Bronchial epithelial cell (primary cell): ENCODE measurements around the gene CRCP. TPM values are rescaled to one million over a fixed set of nuclear protein-coding genes. Genes with fewer than 3 reads are reported as not detected.
"Not testable (repeated sequence)": the region's sequence is repeated elsewhere in the genome, so short reads cannot be mapped to it uniquely, and the experiment has no call there.

ENCODE experiments used
- DNase-seq: peaks from one replicate; pipeline ENCODE4 v3.0.0-alpha.2; 2010; ENCODE audit warnings: low read depth
- FAIRE-seq: peaks from 2 replicates; lab custom pipeline; 2011; peaks lifted over from hg19 to GRCh38; lab: Jason Lieb, UNC
- H3K27me3 ChIP-seq: 2 replicates; pipeline ENCODE4 v1.5.1; 2011; ENCODE audit warnings: low read length; ENCODE audit not compliant: control insufficient read depth, insufficient read depth
- H3K36me3 ChIP-seq: 2 replicates; pipeline ENCODE4 v1.5.1; 2011; ENCODE audit warnings: low read length; ENCODE audit not compliant: control insufficient read depth, insufficient read depth
- H3K4me3 ChIP-seq: 2 replicates; pipeline ENCODE4 v1.5.1; 2011; ENCODE audit warnings: mild to moderate bottlenecking, low read depth, low read length, control low read depth
- total RNA-seq: library from RNA; depleted of rRNA; stranded (reverse); fragments of >200 nt; gene quantifications from 2 replicates; pipeline ENCODE4 v1.2.1, GENCODE V29; 2014
- TF ChIP-seq, protein P1 (sequence below): IDR thresholded peaks from 2 replicates; pipeline ENCODE4 v1.5.1; 2011; ENCODE audit warnings: mild to moderate bottlenecking, moderate library complexity, low read length, control low read depth, inconsistent platforms; ENCODE audit not compliant: insufficient read depth, severe bottlenecking

CRCP gene
- total RNA-seq, 1 donor from 2014 or later, result 45.0 TPM

DNA sequence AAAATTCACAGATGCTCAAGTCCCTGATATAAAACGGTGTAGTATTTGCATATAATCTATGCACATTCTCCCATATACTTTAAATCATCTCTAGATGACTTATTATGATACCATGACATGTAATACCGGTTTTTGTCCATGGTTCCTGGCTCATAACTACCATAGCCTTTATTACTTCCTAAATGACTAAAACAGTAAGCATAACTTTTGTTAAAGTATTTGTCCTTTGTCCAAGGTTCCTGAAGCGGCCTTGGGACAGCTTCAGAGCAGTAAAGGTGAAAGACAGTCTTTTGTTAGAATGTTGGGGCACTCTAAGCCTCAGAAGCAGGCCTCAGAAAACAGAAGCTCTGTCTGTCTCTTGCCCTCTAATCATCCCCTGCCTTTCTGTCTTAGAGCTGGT is 4.0 kb downstream of the CRCP start:
- no peak for FAIRE-seq
- no peaks in the 10 kb centered on the region for H3K27me3 ChIP-seq
- TF ChIP-seq, protein P1, sequence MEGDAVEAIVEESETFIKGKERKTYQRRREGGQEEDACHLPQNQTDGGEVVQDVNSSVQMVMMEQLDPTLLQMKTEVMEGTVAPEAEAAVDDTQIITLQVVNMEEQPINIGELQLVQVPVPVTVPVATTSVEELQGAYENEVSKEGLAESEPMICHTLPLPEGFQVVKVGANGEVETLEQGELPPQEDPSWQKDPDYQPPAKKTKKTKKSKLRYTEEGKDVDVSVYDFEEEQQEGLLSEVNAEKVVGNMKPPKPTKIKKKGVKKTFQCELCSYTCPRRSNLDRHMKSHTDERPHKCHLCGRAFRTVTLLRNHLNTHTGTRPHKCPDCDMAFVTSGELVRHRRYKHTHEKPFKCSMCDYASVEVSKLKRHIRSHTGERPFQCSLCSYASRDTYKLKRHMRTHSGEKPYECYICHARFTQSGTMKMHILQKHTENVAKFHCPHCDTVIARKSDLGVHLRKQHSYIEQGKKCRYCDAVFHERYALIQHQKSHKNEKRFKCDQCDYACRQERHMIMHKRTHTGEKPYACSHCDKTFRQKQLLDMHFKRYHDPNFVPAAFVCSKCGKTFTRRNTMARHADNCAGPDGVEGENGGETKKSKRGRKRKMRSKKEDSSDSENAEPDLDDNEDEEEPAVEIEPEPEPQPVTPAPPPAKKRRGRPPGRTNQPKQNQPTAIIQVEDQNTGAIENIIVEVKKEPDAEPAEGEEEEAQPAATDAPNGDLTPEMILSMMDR, result no peak

DNA sequence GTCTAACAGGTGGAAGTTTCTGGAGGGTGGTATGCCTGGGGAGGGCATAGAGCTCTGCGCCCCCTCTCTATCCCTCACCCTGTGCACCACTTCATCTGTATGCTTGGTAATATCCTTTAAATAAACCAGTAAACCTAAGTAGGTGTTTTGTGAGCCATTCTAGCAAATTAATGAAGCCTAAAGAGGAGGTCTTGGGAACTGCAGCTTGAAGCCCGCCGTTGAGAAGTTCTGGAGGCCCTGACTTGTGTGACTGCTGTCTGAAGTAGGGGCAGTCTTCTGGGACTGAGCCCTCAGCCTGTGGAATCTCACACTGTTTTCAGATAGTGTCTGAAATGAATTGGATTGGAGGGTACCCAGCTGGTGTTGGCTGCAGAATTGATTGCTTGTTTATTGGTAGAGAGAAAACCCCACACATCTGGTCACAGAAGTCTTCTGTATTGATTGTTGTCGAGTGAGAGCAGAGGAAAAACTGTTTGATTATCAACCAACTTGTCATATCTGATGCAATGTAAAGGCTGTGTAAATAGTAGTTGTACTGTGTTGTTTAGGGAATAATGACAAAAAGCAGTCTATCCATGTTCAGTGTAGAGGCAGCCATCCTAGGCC is 4.7 kb downstream of the CRCP start:
- TF ChIP-seq, protein P1, result no peak
- peaks cover 2% of the 10 kb centered on the region for H3K36me3 ChIP-seq
- H3K27me3 ChIP-seq, result no peaks in the 10 kb centered on the region
- DNase-seq, result no peak
- FAIRE-seq, result no peak
- H3K4me3 ChIP-seq, result no peak overlapping the region

More for the DNA sequence above, 4.0 kb downstream of the CRCP start:
- peaks cover 2% of the 10 kb centered on the region for H3K36me3 ChIP-seq
- DNase-seq, result no peak
- no peak overlapping the region for H3K4me3 ChIP-seq

DNA sequence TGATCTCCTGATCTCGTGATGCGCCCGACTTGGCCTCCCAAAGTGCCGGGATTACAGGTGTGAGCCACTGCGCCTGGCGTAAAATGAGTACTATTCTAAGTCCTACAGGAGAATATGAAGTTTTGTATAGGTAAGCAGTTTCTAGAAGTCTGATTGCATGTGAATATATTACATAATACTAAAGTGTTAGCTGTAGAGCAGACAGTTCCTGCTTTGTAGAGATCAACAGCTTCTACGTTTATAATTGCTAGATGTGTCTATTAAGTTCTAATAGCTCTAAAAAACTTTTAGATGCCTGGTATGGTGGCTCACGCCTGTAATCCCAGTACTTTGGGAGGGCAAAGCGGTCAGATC is 8.5 kb downstream of the CRCP start:
- FAIRE-seq (no peak), DNase-seq (no peak)
- Histone ChIP-seq H3K4me3 (no peak overlapping the region), H3K27me3 (no peaks in the 10 kb centered on the region), H3K36me3 (peaks cover 2% of the 10 kb centered on the region)
- TF ChIP-seq, protein P1, result no peak

DNA sequence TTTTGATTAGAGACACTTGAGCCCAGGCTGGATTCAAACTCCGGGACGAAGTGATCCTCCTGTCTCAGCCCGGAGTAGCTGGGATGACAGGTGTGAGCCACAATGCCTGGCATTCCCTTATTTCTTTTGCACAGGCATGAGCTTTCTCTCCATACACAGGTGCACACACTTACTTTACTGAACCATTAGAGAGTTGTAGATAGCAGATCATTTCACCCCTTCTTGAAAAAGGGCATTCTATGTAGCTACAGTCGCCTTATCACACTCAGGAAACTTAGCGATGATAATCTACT is 9.9 kb downstream of the CRCP start:
- not testable (repeated sequence) for H3K36me3 ChIP-seq, H3K27me3 ChIP-seq, DNase-seq, FAIRE-seq, H3K4me3 ChIP-seq

DNA sequence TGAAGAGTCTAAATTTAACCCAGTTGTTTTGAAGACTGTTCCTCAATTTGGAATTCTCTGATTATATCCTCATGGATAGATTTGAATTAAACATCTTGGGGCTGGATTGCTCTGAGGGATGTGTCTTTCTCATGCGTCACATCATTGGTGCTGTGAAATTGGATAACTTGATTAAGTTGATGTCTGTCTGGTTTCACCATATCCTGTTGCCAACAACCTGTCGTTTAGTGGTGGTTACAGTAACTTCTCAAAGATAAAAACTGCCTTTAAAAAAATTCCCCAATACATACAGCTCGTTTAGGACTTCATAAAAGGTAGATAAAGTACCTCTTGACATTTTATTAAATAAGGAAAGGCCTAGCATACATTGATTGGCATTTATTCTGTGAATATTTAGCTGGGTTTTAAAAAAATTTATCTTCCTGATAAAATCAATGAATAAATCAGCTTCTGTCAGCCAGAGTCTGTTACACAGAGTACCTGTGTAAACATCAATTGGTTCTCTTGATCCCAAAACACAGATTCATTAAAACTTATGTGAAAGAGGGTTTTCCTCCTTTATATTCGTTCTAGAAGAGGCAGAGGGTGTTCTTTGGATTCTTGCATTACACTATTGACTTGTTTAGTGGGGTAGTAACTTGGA is 10.5 kb downstream of the CRCP start:
- DNase-seq (no peak), FAIRE-seq (no peak)
- H3K4me3 ChIP-seq, result no peak overlapping the region
- TF ChIP-seq, protein P1, result no peak
- no peaks in the 10 kb centered on the region for H3K36me3 ChIP-seq
- no peaks in the 10 kb centered on the region for H3K27me3 ChIP-seq

DNA sequence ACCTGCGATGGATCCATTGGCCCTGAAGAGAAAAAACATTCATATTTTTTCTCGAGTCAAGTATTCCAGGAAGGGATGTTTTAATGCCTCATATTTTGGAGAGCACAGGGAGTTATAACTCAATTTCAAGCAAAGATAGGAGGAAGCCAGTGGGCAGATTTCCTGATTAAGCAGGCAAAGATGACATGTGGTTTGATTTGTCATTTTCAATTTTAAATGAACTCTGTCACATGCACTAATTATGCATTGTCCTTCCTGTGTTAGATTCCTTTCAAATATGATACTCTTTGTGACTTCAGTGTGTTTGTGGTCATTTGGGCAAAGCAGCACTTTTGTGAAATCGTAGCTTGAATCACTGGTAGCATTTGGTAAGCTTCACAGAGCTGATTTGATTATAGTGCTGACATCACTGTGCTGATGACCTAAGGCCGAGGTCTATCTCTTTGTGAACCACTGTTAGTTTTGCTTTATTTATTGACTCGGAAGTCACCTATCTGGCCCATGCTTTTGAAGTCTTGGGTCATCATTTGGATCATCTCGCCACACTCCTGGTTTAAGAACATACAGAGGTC is 11.2 kb downstream of the CRCP start:
- H3K27me3 ChIP-seq, H3K36me3 ChIP-seq, FAIRE-seq, H3K4me3 ChIP-seq, DNase-seq: not testable (repeated sequence)

DNA sequence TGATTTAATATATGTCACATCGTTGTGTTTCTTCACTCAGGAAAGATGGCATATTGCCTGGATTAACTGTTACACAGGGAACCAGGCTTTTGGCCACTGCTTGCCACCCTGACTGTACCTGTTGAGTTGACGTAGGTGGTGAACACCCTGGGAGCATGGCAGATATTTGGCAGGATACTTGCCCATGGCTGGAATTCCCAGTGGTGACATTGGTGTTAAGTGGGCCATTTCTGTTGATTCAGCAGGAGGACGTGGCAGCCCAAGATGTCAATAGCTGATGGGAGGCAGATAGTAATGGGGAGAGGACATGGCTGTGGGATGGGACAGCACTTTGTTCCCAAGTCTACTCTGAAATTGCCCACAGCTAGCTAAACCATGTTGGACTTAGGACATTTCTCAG is 12.5 kb downstream of the CRCP start:
- not testable (repeated sequence) for DNase-seq, H3K4me3 ChIP-seq, H3K36me3 ChIP-seq, H3K27me3 ChIP-seq
- peak; percentile 76 for FAIRE-seq
